ENCODE results near the gene POU3F2.

The POU3F2 gene

GRCh38 chr6:98834060-98835031 is at the start of gene POU3F2:
Gene POU3F2, plus strand, starts transcription at chr6:98834574. Its CDS starts 300 bp downstream, at chr6:98834874.
- DNase-seq: peak; percentile 49

- no peak for DNase-seq
Measured at GRCh38 chr6:98787435-98787834, 46.9 kb upstream of the POU3F2 start.

- no peak for DNase-seq
Measured at GRCh38 chr6:98787961-98788360, 46.4 kb upstream of the POU3F2 start.

GRCh38 chr6:98794307-98794842 is 40.0 kb upstream of the POU3F2 start:
- no peak for DNase-seq

- DNase-seq: no peak
Measured at GRCh38 chr6:98797217-98797994, 37.0 kb upstream of the POU3F2 start.

GRCh38 chr6:98800866-98801265 is 33.5 kb upstream of the POU3F2 start:
- no peak for DNase-seq

- DNase-seq: no peak
Measured at GRCh38 chr6:98808541-98809210, 25.7 kb upstream of the POU3F2 start.

- DNase-seq: no peak
Measured at GRCh38 chr6:98812220-98812619, 22.2 kb upstream of the POU3F2 start.

- DNase-seq: no peak
Measured at GRCh38 chr6:98816799-98817198, 17.6 kb upstream of the POU3F2 start.

GRCh38 chr6:98821756-98822405 is 12.5 kb upstream of the POU3F2 start:
- DNase-seq: no peak

GRCh38 chr6:98823428-98824161 is 10.8 kb upstream of the POU3F2 start:
- no peak for DNase-seq

GRCh38 chr6:98824162-98824901 is 10.0 kb upstream of the POU3F2 start:
- DNase-seq: no peak

- no peak for DNase-seq
Measured at GRCh38 chr6:98824902-98825599, 9.3 kb upstream of the POU3F2 start.

GRCh38 chr6:98825600-98826230 is 8.7 kb upstream of the POU3F2 start:
- no peak for DNase-seq

GRCh38 chr6:98827295-98828159 is 6.8 kb upstream of the POU3F2 start:
- no peak for DNase-seq

- DNase-seq: no peak
Measured at GRCh38 chr6:98828211-98828788, 6.1 kb upstream of the POU3F2 start.

- DNase-seq: no peak
Measured at GRCh38 chr6:98828941-98829411, 5.4 kb upstream of the POU3F2 start.

- no peak for DNase-seq
Measured at GRCh38 chr6:98830146-98830545, 4.2 kb upstream of the POU3F2 start.

All from activated effector memory CD4-positive, alpha-beta T cell treated with Interleukin-2 at 50 U/mL for 16 hours (primary cell).